Naive thymus-derived CD8-positive, alpha-beta T cell (primary cell): ENCODE results near the gene OR5B21. TPM values are rescaled to one million over a fixed set of nuclear protein-coding genes. Genes with fewer than 3 reads are reported as not detected.

ENCODE experiments used
- ATAC-seq, 2 donors: fragments of 150-1000 bp; cut with Tn5 transposase in 1 of 2; sonication (Bioruptor Pico), chemical (Tn5 transposase) in 1 of 2; 1 replicate in 1 of 2; 2 replicates in 1 of 2; pipeline ENCODE4 v1.10.0; 2021; ENCODE audit warnings: mild to moderate bottlenecking in 2 of 2, moderate library complexity in 2 of 2
- POLR2A ChIA-PET: fragments of 350-600 bp; sonication (Branson Sonifier 250); formaldehyde crosslinking; loops from one replicate; lab custom pipeline; 2021; ENCODE audit warnings: antibody characterized with exemption; lab: Charles Lee
- DNase-seq, 10 donors: peaks; one replicate each; pipeline versions ENCODE4 v3.0.0 to v3.0.0-alpha.2; 2020 to 2022
- H3K27ac Mint-ChIP-seq, 10 donors: one replicate each; pipeline ENCODE4 v1.8.0; 2020 to 2022; ENCODE audit warnings: mild to moderate bottlenecking in 10 of 10, mixed read lengths in 10 of 10, moderate library complexity in 4 of 10, inconsistent platforms in 1 of 10
- H3K27me3 Mint-ChIP-seq, 5 donors: one replicate each; pipeline ENCODE4 v1.8.0; 2021 to 2022; ENCODE audit warnings: mixed read lengths in 5 of 5
- H3K36me3 Mint-ChIP-seq, 3 donors: one replicate each; pipeline ENCODE4 v1.8.0; 2020 to 2022; ENCODE audit warnings: mixed read lengths in 3 of 3, mild to moderate bottlenecking in 2 of 3, inconsistent platforms in 1 of 3
- H3K4me1 Mint-ChIP-seq, 4 donors: one replicate each; pipeline ENCODE4 v1.8.0; 2021 to 2022; ENCODE audit warnings: mixed read lengths in 4 of 4
- H3K4me3 Mint-ChIP-seq, 10 donors: one replicate each; pipeline ENCODE4 v1.8.0; 2020 to 2022; ENCODE audit warnings: mild to moderate bottlenecking in 10 of 10, mixed read lengths in 10 of 10, moderate library complexity in 6 of 10, inconsistent platforms in 1 of 10
- H3K9me3 Mint-ChIP-seq, 9 donors: one replicate each; pipeline ENCODE4 v1.8.0; 2020 to 2022; ENCODE audit warnings: mixed read lengths in 9 of 9, mild to moderate bottlenecking in 3 of 9, inconsistent platforms in 1 of 9, moderate library complexity in 1 of 9
- polyA plus RNA-seq, 3 donors: library from polyadenylated mRNA; unstranded; fragments of 300-500 nt; fragmentation: Illumina TruSeq; gene quantifications; one replicate each; pipeline ENCODE4 v1.2.3, GENCODE V29; 2021
- total RNA-seq, 8 experiments: library from RNA in 2 of 8; stranded (reverse) in 2 of 8; gene quantifications; one replicate each; pipeline ENCODE4 v1.2.3 and lab custom pipeline; 2021 to 2026

The OR5B21 gene
- total and polyA plus RNA-seq, 5 experiments from 2014 or later: 0.94 to 1.1 TPM; not detected in 3

- POLR2A ChIA-PET: no interaction called here
- ATAC-seq (no peak), DNase-seq (no peak)
- Mint-ChIP-seq H3K27me3 (no peaks in the 10 kb centered on the region), H3K9me3 (no peaks in the 10 kb centered on the region), H3K36me3 (peaks cover 0 to 20% (median 11%) of the 10 kb centered on the region in 3 donors), H3K4me1 (peaks cover 7 to 14% (median 11%) of the 10 kb centered on the region in 4 donors), H3K4me3 (no peak overlapping the region), H3K27ac (no peak overlapping the region)
Measured at GRCh38 chr11:58509748-58510147, 1.8 kb upstream of the OR5B21 start.

- Mint-ChIP-seq H3K36me3 (peaks cover 0 to 26% (median 16%) of the 10 kb centered on the region in 3 donors), H3K9me3 (no peaks in the 10 kb centered on the region)
- ATAC-seq: no peak
Measured at GRCh38 chr11:58508814-58509213, 909 bp upstream of the OR5B21 start.

GRCh38 chr11:58507355-58507754 lies 550 bp downstream of the OR5B21 start:
- no peak overlapping the region for H3K4me3 Mint-ChIP-seq
- DNase-seq (no peak), ATAC-seq (no peak)
- H3K27ac Mint-ChIP-seq: no peak overlapping the region
- POLR2A ChIA-PET: no interaction called here
- H3K9me3 Mint-ChIP-seq: no peaks in the 10 kb centered on the region
- H3K4me1 Mint-ChIP-seq: peaks cover 0 to 9% (median 6%) of the 10 kb centered on the region in 4 donors
- H3K27me3 Mint-ChIP-seq: no peaks in the 10 kb centered on the region
- peaks cover 0 to 32% (median 18%) of the 10 kb centered on the region in 3 donors for H3K36me3 Mint-ChIP-seq

More at GRCh38 chr11:58508814-58509213, 909 bp upstream of the OR5B21 start:
- H3K4me3 Mint-ChIP-seq: no peak overlapping the region
- H3K27me3 Mint-ChIP-seq: no peaks in the 10 kb centered on the region
- H3K4me1 Mint-ChIP-seq: peaks cover 7 to 10% (median 9%) of the 10 kb centered on the region in 4 donors
- H3K27ac Mint-ChIP-seq: peak overlapping the region in 2 of 10 donors; percentile 17 to 76
- no peak for DNase-seq
- POLR2A ChIA-PET: no interaction called here

- no peak for DNase-seq
Measured at GRCh38 chr11:58506935-58507334, 970 bp downstream of the OR5B21 start.

GRCh38 chr11:58505849-58506248 lies 2.1 kb downstream of the OR5B21 start:
- Mint-ChIP-seq H3K4me3 (no peak overlapping the region), H3K36me3 (peaks cover 0 to 32% (median 18%) of the 10 kb centered on the region in 3 donors), H3K4me1 (peaks cover 0 to 9% (median 3%) of the 10 kb centered on the region in 4 donors), H3K27ac (peak overlapping the region in 1 of 10 donors; percentile 27), H3K27me3 (no peaks in the 10 kb centered on the region), H3K9me3 (no peaks in the 10 kb centered on the region)
- no peak for ATAC-seq
- no peak for DNase-seq
- POLR2A ChIA-PET: no interaction called here

More at GRCh38 chr11:58506935-58507334, 970 bp downstream of the OR5B21 start:
- POLR2A ChIA-PET: no interaction called here
- H3K27ac Mint-ChIP-seq: no peak overlapping the region
- ATAC-seq: no peak
- no peaks in the 10 kb centered on the region for H3K27me3 Mint-ChIP-seq
- H3K9me3 Mint-ChIP-seq: no peaks in the 10 kb centered on the region
- H3K4me3 Mint-ChIP-seq: no peak overlapping the region
- H3K4me1 Mint-ChIP-seq: peaks cover 0 to 9% (median 4%) of the 10 kb centered on the region in 4 donors
- peaks cover 0 to 32% (median 18%) of the 10 kb centered on the region in 3 donors for H3K36me3 Mint-ChIP-seq

GRCh38 chr11:58504232-58504631 lies 3.7 kb downstream of the OR5B21 start:
- POLR2A ChIA-PET: no interaction called here
- Mint-ChIP-seq H3K4me3 (no peak overlapping the region), H3K9me3 (no peaks in the 10 kb centered on the region), H3K27ac (no peak overlapping the region), H3K4me1 (peaks cover 4 to 11% (median 6%) of the 10 kb centered on the region in 4 donors), H3K36me3 (peaks cover 0 to 32% (median 18%) of the 10 kb centered on the region in 3 donors), H3K27me3 (no peaks in the 10 kb centered on the region)
- ATAC-seq: no peak
- no peak for DNase-seq

GRCh38 chr11:58503361-58503856 lies 4.5 kb downstream of the OR5B21 start:
- H3K9me3 Mint-ChIP-seq: no peaks in the 10 kb centered on the region
- no peak overlapping the region for H3K27ac Mint-ChIP-seq
- peaks cover 0 to 30% (median 18%) of the 10 kb centered on the region in 3 donors for H3K36me3 Mint-ChIP-seq
- peaks cover 5 to 19% (median 13%) of the 10 kb centered on the region in 4 donors for H3K4me1 Mint-ChIP-seq
- DNase-seq: no peak
- no peaks in the 10 kb centered on the region for H3K27me3 Mint-ChIP-seq
- POLR2A ChIA-PET: no interaction called here
- no peak for ATAC-seq
- H3K4me3 Mint-ChIP-seq: no peak overlapping the region

- H3K4me3 Mint-ChIP-seq: no peak overlapping the region
- H3K9me3 Mint-ChIP-seq: no peaks in the 10 kb centered on the region
- peaks cover 12 to 29% (median 27%) of the 10 kb centered on the region in 4 donors for H3K4me1 Mint-ChIP-seq
- POLR2A ChIA-PET: no interaction called here
- ATAC-seq (no peak), DNase-seq (no peak)
- peaks cover 0 to 21% (median 14%) of the 10 kb centered on the region in 3 donors for H3K36me3 Mint-ChIP-seq
- H3K27ac Mint-ChIP-seq: no peak overlapping the region
- H3K27me3 Mint-ChIP-seq: no peaks in the 10 kb centered on the region
Measured at GRCh38 chr11:58502004-58502403, 5.9 kb downstream of the OR5B21 start.

GRCh38 chr11:58498464-58498863 lies 9.4 kb downstream of the OR5B21 start:
- Mint-ChIP-seq H3K36me3 (peaks cover 0 to 7% (median 1%) of the 10 kb centered on the region in 3 donors), H3K9me3 (no peaks in the 10 kb centered on the region), H3K27me3 (no peaks in the 10 kb centered on the region), H3K4me3 (peak overlapping the region in 9 of 10 donors; percentile 20 to 68 (median 55)), H3K27ac (peak overlapping the region; percentile 87 to 97 (median 92)), H3K4me1 (peaks cover 16 to 43% (median 37%) of the 10 kb centered on the region in 4 donors)
- peak; percentile 84 to 93 for ATAC-seq
- POLR2A ChIA-PET: interaction anchor here (1.0 to 1.8 kb wide), 4 partner anchors 26 to 757 kb away, joined by 3 to 10 read pairs (median 4); partner anchors contain the start of gene SELENOH
- peak in 7 of 10 donors; percentile 11 to 62 (median 31) for DNase-seq

GRCh38 chr11:58497951-58498350 lies 10.0 kb downstream of the OR5B21 start:
- peaks cover 16 to 43% (median 37%) of the 10 kb centered on the region in 4 donors for H3K4me1 Mint-ChIP-seq
- H3K9me3 Mint-ChIP-seq: no peaks in the 10 kb centered on the region
- peak overlapping the region in 9 of 10 donors; percentile 20 to 71 (median 58) for H3K4me3 Mint-ChIP-seq
- peaks cover 0 to 2% (median 0%) of the 10 kb centered on the region in 3 donors for H3K36me3 Mint-ChIP-seq
- ATAC-seq (peak in 1 of 2 donors; percentile 28), DNase-seq (no peak)
- POLR2A ChIA-PET: interaction anchor here (0.6 to 1.8 kb wide), 5 partner anchors 27 to 756 kb away, joined by 3 to 10 read pairs (median 3); partner anchors contain the start of gene SELENOH
- H3K27ac Mint-ChIP-seq: peak overlapping the region; percentile 87 to 97 (median 92)
- no peaks in the 10 kb centered on the region for H3K27me3 Mint-ChIP-seq

GRCh38 chr11:58495906-58496305 lies 12.0 kb downstream of the OR5B21 start:
- no peaks in the 10 kb centered on the region for H3K27me3 Mint-ChIP-seq
- no peaks in the 10 kb centered on the region for H3K9me3 Mint-ChIP-seq
- peaks cover 0 to 2% (median 0%) of the 10 kb centered on the region in 3 donors for H3K36me3 Mint-ChIP-seq
- peak overlapping the region in 6 of 10 donors; percentile 0 to 97 (median 77) for H3K27ac Mint-ChIP-seq
- no peak for ATAC-seq
- H3K4me3 Mint-ChIP-seq: peak overlapping the region in 2 of 10 donors; percentile 3 to 22
- no peak for DNase-seq
- POLR2A ChIA-PET: interaction anchor here (0.7 kb wide), 1 partner anchor 202 kb away, joined by 3 read pairs; no protein-coding TSS in a partner anchor
- peaks cover 16 to 43% (median 37%) of the 10 kb centered on the region in 4 donors for H3K4me1 Mint-ChIP-seq

- ATAC-seq: no peak
- Mint-ChIP-seq H3K9me3 (no peaks in the 10 kb centered on the region), H3K27me3 (no peaks in the 10 kb centered on the region), H3K4me3 (no peak overlapping the region), H3K4me1 (peaks cover 14 to 37% (median 32%) of the 10 kb centered on the region in 4 donors), H3K27ac (peak overlapping the region in 1 of 10 donors; percentile 21), H3K36me3 (peaks cover 0 to 2% (median 0%) of the 10 kb centered on the region in 3 donors)
- POLR2A ChIA-PET: no interaction called here
- DNase-seq: no peak
Measured at GRCh38 chr11:58494101-58494500, 13.8 kb downstream of the OR5B21 start.

- Mint-ChIP-seq H3K27me3 (no peaks in the 10 kb centered on the region), H3K27ac (peak overlapping the region in 2 of 10 donors; percentile 4 to 32), H3K4me1 (peaks cover 11 to 33% (median 28%) of the 10 kb centered on the region in 4 donors), H3K4me3 (no peak overlapping the region), H3K9me3 (no peaks in the 10 kb centered on the region), H3K36me3 (peaks cover 0 to 2% (median 0%) of the 10 kb centered on the region in 3 donors)
- DNase-seq (no peak), ATAC-seq (no peak)
- POLR2A ChIA-PET: no interaction called here
Measured at GRCh38 chr11:58493676-58494075, 14.2 kb downstream of the OR5B21 start.
